ENCODE measurements around the gene PPP1R16B.
"Not testable (repeated sequence)": the region's sequence is repeated elsewhere in the genome, so short reads cannot be mapped to it uniquely, and the experiment has no call there.

Gene PPP1R16B

DNA sequence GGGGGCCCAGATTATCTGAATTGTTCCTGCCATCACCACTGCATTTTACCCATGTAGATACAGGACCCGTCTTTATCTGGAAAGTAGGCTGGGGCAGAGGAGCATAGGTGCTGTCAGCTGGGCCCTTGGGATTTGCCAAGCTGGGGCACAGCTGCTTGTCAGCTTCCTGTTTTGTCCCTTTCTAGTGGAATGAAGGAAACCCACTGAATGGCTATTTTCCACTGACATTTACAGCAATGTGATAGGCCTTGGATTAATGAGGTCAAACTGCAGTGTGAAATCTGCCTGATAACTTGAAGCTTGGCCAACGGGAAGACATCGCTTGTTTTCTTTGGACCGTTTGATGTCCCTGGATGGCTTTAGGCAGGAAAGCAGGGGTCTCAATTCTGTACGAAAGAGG is 6.7 kb downstream of the PPP1R16B start:
- TF ChIP-seq ZNF221 (tag by site-specific recombination; IDR thresholded peaks at IDR 0.05; ENCODE audit: borderline replicate concordance) = no peak
- no peak for TF ChIP-seq ZNF404 (tag by site-specific recombination; IDR thresholded peaks at IDR 0.05)
- TF ChIP-seq FEZF1 (tag by site-specific recombination; IDR thresholded peaks at IDR 0.05) = no peak
- no peak for TF ChIP-seq ZNF2 (tag by site-specific recombination; IDR thresholded peaks at IDR 0.05)
- no peak for TF ChIP-seq ZBTB17 (tag by site-specific recombination; IDR thresholded peaks at IDR 0.05)
- TF ChIP-seq ZNF623 (tag by site-specific recombination; IDR thresholded peaks at IDR 0.05) = no peak
- TF ChIP-seq, protein P1, sequence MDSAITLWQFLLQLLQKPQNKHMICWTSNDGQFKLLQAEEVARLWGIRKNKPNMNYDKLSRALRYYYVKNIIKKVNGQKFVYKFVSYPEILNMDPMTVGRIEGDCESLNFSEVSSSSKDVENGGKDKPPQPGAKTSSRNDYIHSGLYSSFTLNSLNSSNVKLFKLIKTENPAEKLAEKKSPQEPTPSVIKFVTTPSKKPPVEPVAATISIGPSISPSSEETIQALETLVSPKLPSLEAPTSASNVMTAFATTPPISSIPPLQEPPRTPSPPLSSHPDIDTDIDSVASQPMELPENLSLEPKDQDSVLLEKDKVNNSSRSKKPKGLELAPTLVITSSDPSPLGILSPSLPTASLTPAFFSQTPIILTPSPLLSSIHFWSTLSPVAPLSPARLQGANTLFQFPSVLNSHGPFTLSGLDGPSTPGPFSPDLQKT (IDR thresholded peaks at IDR 0.05; ENCODE audit: borderline replicate concordance, low read depth, low read length) = no peak
- TF ChIP-seq ZNF660 (tag by site-specific recombination; IDR thresholded peaks at IDR 0.05) = no peak
- TF ChIP-seq ZNF701 (tag by site-specific recombination; IDR thresholded peaks at IDR 0.05) = no peak
- ChIA-PET POLR2A (no interaction called here), CTCF (no interaction called here)
- H3K27ac ChIP-seq (ENCODE audit: extremely low read depth, low read depth, low read length) = no peak overlapping the region
- no peaks in the 10 kb centered on the region for H3K9me3 ChIP-seq (ENCODE audit: control insufficient read depth, insufficient read depth, low read depth, low read length)
- H3K36me3 ChIP-seq (ENCODE audit: control insufficient read depth in 2 of 2, insufficient read depth in 1 of 2, low read length in 2 of 2) = no peaks in the 10 kb centered on the region
- H3K4me3 ChIP-seq (ENCODE audit: low read depth, low read length) = no peak overlapping the region
- H3K4me1 ChIP-seq (ENCODE audit: control insufficient read depth, insufficient read depth, low read length) = no peaks in the 10 kb centered on the region

DNA sequence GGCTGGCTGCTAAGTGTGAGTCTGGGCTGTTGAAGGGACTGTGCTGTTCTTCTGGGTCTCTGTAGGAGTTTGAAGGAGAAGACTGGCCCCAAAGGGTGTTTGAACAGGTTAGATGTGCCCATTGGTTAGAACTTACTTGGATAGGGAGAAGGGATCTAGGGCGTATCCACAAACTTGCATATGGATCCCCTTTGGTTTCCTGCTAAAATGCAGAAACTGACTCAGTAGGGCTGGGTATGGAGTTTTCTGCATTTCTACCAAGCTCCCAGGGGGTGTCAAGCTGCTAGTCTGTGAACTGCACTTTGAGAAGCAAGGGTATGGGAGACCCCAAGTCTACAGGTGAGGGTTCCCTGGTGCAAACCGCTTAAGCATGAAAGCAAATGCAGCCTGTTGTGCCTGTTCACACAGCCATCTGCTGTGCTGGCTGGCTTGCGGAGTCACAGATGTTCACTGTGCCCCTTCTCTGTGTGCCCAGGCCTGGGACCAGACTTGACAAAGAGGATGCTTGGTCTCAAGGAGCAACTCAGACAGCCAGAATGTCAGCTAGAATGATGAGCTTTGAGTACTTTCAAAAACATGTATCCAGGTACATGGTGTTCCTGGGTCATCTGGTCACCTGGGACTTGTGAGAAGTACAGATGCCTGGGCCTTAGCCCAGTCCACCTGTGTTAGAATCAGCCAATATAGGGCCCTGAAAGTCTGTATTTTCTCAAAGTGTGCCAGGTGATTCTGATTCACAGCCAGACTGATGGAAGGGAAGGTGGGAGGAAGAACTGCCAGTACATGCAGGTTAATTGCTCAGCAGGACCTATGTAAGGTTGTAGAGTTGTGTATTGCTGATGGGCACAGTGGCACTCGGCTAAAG is 7.4 kb downstream of the PPP1R16B start:
- no peak overlapping the region for H3K4me3 ChIP-seq (ENCODE audit: low read depth, low read length)
- no peaks in the 10 kb centered on the region for H3K36me3 ChIP-seq (ENCODE audit: control insufficient read depth in 2 of 2, insufficient read depth in 1 of 2, low read length in 2 of 2)
- no peak overlapping the region for H3K27ac ChIP-seq (ENCODE audit: extremely low read depth, low read depth, low read length)
- ChIA-PET CTCF (no interaction called here), POLR2A (no interaction called here)
- H3K4me1 ChIP-seq (ENCODE audit: control insufficient read depth, insufficient read depth, low read length) = no peaks in the 10 kb centered on the region
- no peaks in the 10 kb centered on the region for H3K9me3 ChIP-seq (ENCODE audit: control insufficient read depth, insufficient read depth, low read depth, low read length)
- TF ChIP-seq SCRT2 (tag by site-specific recombination; IDR thresholded peaks at IDR 0.05) (no peak), MEIS1 (CRISPR knock-in tag; IDR thresholded peaks at IDR 0.05; ENCODE audit: borderline replicate concordance) (no peak), ZBTB20 (tag by site-specific recombination; IDR thresholded peaks at IDR 0.05) (peak; percentile 34; the same call in 1 of the 2 replicates)

DNA sequence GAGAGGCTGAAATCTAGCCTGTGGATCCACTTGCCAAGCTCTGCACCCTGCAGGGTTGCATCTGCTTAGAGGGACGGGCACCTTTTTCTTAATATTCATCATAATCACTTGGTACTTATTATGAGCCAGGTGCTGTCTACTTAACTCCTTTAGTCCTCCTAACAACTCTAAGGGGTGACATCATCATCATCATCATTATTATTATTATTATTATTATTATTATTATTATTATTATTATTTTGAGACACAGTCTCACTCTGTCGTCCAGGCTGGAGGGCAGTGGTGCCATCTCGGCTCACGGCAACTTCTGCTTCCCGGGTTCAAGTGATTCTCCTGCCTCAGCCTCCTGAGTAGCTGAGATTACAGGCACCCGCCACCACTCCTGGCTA is 8.1 kb downstream of the PPP1R16B start:
- CTCF ChIA-PET; H3K27ac ChIP-seq (ENCODE audit: extremely low read depth, low read depth, low read length); H3K9me3 ChIP-seq (ENCODE audit: control insufficient read depth, insufficient read depth, low read depth, low read length); H3K36me3 ChIP-seq (ENCODE audit: control insufficient read depth in 2 of 2, insufficient read depth in 1 of 2, low read length in 2 of 2); H3K4me3 ChIP-seq (ENCODE audit: low read depth, low read length); H3K4me1 ChIP-seq (ENCODE audit: control insufficient read depth, insufficient read depth, low read length); POLR2A ChIA-PET: not testable (repeated sequence)
- 0 out of 2 replicates have a peak, but pooled peaks have one; percentile 2 for TF ChIP-seq ZBTB20 (tag by site-specific recombination; IDR thresholded peaks at IDR 0.05)

DNA sequence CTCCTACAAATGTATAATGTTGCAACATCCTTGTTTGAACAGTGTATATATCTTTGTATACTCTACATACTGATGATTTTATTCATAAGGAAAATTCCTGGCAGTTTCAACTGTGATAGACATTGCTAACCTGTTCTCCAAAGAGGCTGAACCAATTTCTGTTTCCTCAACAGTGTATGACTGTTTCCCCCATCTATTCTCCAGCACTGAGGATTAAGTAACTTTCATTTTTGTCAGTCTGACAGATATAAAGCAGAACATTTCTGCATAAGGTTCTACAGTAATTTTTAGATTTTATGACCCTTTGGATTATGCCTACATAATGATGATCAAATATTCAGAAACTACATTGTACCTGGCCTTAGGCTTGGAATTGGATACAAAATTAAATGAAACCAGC is 9.9 kb downstream of the PPP1R16B start:
- TF ChIP-seq, protein P2, sequence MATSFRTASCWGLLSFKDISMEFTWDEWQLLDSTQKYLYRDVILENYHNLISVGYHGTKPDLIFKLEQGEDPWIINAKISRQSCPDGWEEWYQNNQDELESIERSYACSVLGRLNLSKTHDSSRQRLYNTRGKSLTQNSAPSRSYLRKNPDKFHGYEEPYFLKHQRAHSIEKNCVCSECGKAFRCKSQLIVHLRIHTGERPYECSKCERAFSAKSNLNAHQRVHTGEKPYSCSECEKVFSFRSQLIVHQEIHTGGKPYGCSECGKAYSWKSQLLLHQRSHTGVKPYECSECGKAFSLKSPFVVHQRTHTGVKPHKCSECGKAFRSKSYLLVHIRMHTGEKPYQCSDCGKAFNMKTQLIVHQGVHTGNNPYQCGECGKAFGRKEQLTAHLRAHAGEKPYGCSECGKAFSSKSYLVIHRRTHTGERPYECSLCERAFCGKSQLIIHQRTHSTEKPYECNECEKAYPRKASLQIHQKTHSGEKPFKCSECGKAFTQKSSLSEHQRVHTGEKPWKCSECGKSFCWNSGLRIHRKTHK (tag by site-specific recombination; IDR thresholded peaks at IDR 0.05) = no peak
- TF ChIP-seq ZNF184 (tag by site-specific recombination; IDR thresholded peaks at IDR 0.05) = peak; percentile 80
- CTCF ChIA-PET = interaction anchor here (0.6 to 1.3 kb wide), 2 partner anchors 67 to 77 kb away, joined by 3 to 4 read pairs; no protein-coding TSS in a partner anchor
- Histone ChIP-seq H3K9me3 (ENCODE audit: control insufficient read depth, insufficient read depth, low read depth, low read length) (no peaks in the 10 kb centered on the region), H3K36me3 (ENCODE audit: control insufficient read depth in 2 of 2, insufficient read depth in 1 of 2, low read length in 2 of 2) (no peaks in the 10 kb centered on the region), H3K4me1 (ENCODE audit: control insufficient read depth, insufficient read depth, low read length) (no peaks in the 10 kb centered on the region), H3K27ac (ENCODE audit: extremely low read depth, low read depth, low read length) (no peak overlapping the region), H3K4me3 (ENCODE audit: low read depth, low read length) (no peak overlapping the region)
- POLR2A ChIA-PET = no interaction called here
